K562 (cell line): Measurements from ENCODE around the gene FMN1. TPM values are rescaled to one million over a fixed set of nuclear protein-coding genes. Genes with fewer than 3 reads are reported as not detected.

ENCODE experiments used
- ESRRA ChIP-seq: fragments of 450-650 bp; IDR thresholded peaks from 2 replicates; pipeline ENCODE4 v1.6.1; 2014; ENCODE audit warnings: low read depth, mild to moderate bottlenecking, moderate library complexity, borderline replicate concordance
- KAT2B ChIP-seq: IDR thresholded peaks from one replicate; pipeline ENCODE4 v1.6.1; 2012; ENCODE audit warnings: low read depth, mild to moderate bottlenecking, control low read depth, inconsistent platforms, low read length, moderate library complexity
- MEF2D ChIP-seq: conservative IDR thresholded peaks from 2 replicates; pipeline ENCODE4 v1.6.1; 2016; ENCODE audit warnings: low read depth, missing genetic modification characterization, missing compliant biosample characterization
- NFE2L1 ChIP-seq: fragments of 450-650 bp; IDR thresholded peaks from 2 replicates; pipeline ENCODE4 v1.6.1; 2016; ENCODE audit warnings: missing genetic modification characterization, low read depth, mild to moderate bottlenecking, missing compliant biosample characterization, moderate library complexity, borderline replicate concordance
- PHF20 ChIP-seq: fragments of 450-650 bp; IDR thresholded peaks from 2 replicates; pipeline ENCODE4 v1.6.1; 2018; ENCODE audit not compliant: partially characterized antibody
- ZNF197 ChIP-seq: fragments of 200-800 bp; sonication (Bioruptor generic); IDR thresholded peaks from 2 replicates; pipeline ENCODE4 v1.6.1; 2016; ENCODE audit warnings: low read depth, missing genetic modification characterization, missing compliant biosample characterization
- polyA plus RNA-seq, 8 experiments: library from polyadenylated mRNA; depleted of rRNA in 4 of 8; stranded (reverse) in 5 of 8; unstranded in 3 of 8; fragments of >200 nt; fragmentation: Nextera tagmentation in 2 of 8; fragmentation: Illumina TruSeq in 1 of 8; extraction: Ambion mirVana in 2 of 8; extraction: Trizol in 1 of 8; gene quantifications; 2 replicates each; pipeline versions ENCODE4 v1.2.1 to v1.2.3, GENCODE V29; 2011 to 2014; ENCODE audit warnings: inconsistent platforms in 1 of 8, missing spikeins in 1 of 8
- total RNA-seq, 7 experiments: library from RNA; depleted of rRNA in 6 of 7; stranded (reverse); fragments of >200 nt in 6 of 7; fragmentation: Illumina TruSeq in 2 of 7; extraction: Trizol in 2 of 7; gene quantifications; 2 replicates each; pipeline versions ENCODE4 v1.2.1 to v1.2.3, GENCODE V29; 2011 to 2021; ENCODE audit warnings: low replicate concordance in 1 of 7
- TF ChIP-seq, protein P1 (sequence below): sonication (generic); formaldehyde crosslinking; IDR thresholded peaks from 2 replicates; pipeline ENCODE4 v1.8.0; 2022; ENCODE audit warnings: mild to moderate bottlenecking, missing genetic modification reagents, borderline replicate concordance
- TF ChIP-seq, protein P2 (sequence below): fragments of 450-650 bp; IDR thresholded peaks from 2 replicates; pipeline ENCODE4 v1.6.1; 2016; ENCODE audit warnings: antibody characterized with exemption

FMN1 gene
- total and polyA plus RNA-seq, 9 of the 15 experiments (the other 6 are each of a cell fraction or from before 2014, with no cell fraction given): 0.03 to 0.07 (median 0.04) TPM; not detected in 6

DNA sequence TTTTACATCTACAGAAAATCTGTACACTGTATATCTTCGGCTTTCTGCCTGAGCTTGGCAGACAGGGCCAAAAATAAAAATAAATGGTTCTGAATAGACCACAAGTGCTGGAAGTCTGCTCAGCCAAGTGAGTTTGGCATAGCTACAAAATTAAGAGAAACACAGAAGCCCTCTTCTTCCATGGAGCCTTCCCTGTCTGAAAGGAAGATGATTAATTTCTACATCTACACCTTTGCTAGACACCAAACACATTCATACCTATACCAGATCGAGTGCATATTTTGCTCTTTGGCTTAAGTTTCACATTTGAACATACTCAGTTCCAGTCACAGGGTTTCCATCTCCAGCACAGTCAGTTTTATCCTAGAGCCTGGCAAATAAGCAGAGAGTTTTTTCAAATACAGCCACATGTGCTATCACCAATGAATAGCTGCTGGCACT, 252.1 kb downstream of the FMN1 start (continued):
- TF ChIP-seq PHF20 (no peak), ESRRA (no peak), NFE2L1 (tag) (no peak), KAT2B (no peak), MEF2D (no peak), ZNF197 (CRISPR knock-in tag) (no peak)
- TF ChIP-seq, protein P1, sequence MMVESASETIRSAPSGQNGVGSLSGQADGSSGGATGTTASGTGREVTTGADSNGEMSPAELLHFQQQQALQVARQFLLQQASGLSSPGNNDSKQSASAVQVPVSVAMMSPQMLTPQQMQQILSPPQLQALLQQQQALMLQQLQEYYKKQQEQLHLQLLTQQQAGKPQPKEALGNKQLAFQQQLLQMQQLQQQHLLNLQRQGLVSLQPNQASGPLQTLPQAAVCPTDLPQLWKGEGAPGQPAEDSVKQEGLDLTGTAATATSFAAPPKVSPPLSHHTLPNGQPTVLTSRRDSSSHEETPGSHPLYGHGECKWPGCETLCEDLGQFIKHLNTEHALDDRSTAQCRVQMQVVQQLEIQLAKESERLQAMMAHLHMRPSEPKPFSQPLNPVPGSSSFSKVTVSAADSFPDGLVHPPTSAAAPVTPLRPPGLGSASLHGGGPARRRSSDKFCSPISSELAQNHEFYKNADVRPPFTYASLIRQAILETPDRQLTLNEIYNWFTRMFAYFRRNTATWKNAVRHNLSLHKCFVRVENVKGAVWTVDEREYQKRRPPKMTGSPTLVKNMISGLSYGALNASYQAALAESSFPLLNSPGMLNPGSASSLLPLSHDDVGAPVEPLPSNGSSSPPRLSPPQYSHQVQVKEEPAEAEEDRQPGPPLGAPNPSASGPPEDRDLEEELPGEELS (CRISPR knock-in tag): no peak
- TF ChIP-seq, protein P2, sequence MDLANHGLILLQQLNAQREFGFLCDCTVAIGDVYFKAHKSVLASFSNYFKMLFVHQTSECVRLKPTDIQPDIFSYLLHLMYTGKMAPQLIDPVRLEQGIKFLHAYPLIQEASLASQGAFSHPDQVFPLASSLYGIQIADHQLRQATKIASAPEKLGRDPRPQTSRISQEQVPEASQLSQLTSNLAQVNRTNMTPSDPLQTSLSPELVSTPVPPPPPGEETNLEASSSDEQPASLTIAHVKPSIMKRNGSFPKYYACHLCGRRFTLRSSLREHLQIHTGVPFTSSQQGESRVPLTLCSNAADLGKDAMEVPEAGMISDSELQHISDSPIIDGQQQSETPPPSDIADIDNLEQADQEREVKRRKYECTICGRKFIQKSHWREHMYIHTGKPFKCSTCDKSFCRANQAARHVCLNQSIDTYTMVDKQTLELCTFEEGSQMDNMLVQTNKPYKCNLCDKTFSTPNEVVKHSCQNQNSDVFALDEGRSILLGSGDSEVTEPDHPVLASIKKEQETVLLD: no peak
- TF ChIP-seq, all 486 proteins: peak for 0
